Cardiac septum (tissue), 1 donor: ENCODE data around the gene S100A14. TPM values are rescaled to one million over a fixed set of nuclear protein-coding genes. Genes with fewer than 3 reads are reported as not detected.

Experiments used
- DNase-seq: peaks from one replicate; pipeline ENCODE4 v3.0.0-alpha.2; 2020; ENCODE audit warnings: low spot score
- intact Hi-C: fragments of 100-400 bp; cut with DNase I; formaldehyde crosslinking; loops from one replicate; pipeline ENCODE4 v1.14.0; 2022
- long read RNA-seq: library from polyadenylated mRNA; unstranded; transcript quantifications from one replicate; pipeline ENCODE4 v2.0.0, GENCODE V29; 2021
- total RNA-seq: library from RNA; stranded (reverse); fragmentation: NEBNext Ultra II Directional; extraction: Animal tissue kit (Norgen Biotek cat#: 25700); gene quantifications from one replicate; pipeline ENCODE4 v1.2.1, GENCODE V29; 2021
- donor health status: DM: no; HTN: no; CAD: no.

S100A14 gene
- 3.4 TPM for total RNA-seq
- long read RNA-seq, partial matches to known transcripts, result 0 of 1 reads
- long read RNA-seq, other reads (novel, unspliced or antisense), result 0 of 1 reads

- no peak for DNase-seq
- intact Hi-C loops, result loop anchor here (2.0 to 5.0 kb wide), 3 partner anchors 48 to 104 kb away; no protein-coding TSS in a partner anchor
These were observed at the start of gene S100A14 for GRCh38 chr1:153616144-153616916. Gene S100A14 (minus strand): TSS chr1:153616325. CDS start chr1:153615858, 467 bp downstream.

DNA sequence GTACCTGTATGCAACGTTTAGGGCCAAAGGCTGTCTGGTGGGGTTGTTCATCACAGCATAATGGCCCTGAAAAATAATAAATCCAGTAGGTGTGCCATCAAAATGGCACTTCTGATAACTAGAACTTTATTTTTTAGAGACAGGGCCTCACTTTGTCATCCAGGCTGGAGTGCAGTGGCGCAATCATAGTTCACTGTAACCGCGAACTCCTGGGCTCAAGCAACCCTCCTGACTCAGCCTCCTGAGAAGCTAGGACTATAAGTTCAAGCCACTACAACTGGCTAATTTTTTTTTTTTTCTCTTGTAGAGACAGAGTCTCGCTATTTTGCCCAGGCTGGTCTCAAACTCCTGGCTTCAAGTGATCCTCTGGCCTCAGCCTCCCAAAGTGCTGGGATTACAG lies 47.1 kb upstream of the S100A14 start:
- intact Hi-C loops, result no loop called here

GRCh38 chr1:153662269-153662668 lies 46.1 kb upstream of the S100A14 start:
- intact Hi-C loops, result no loop called here
- DNase-seq, result no peak

More for the DNA sequence above, 47.1 kb upstream of the S100A14 start:
- DNase-seq, result peak; percentile 44

DNA sequence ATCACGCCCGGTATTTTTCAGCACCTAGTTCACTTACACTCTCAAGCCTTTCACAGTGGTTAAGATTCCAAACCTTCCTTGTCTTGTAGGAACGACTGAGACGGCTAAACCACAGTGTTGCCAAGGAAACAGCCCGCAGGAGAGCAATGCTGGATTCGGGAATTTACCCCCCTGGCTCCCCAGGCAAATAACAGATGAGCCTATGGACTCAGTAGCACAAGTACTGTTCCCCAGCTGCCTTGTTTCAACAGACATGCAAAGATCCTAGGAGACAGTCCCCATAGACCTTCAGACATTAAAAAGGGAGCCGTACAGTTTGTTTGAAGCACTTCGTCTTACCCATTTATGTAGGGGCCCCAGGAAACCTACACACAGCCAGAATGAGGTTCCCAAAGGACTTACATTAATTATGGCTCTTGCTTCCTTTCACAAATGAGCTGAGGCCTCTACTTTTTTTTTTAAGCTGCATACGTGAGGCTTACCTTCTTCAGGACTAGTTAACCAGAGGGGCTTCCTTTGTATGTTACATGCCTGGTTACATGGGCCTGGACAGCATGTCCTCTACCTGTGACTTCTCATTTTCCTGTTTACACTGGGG lies 45.1 kb upstream of the S100A14 start:
- intact Hi-C loops, result no loop called here
- peak; percentile 24 for DNase-seq

DNA sequence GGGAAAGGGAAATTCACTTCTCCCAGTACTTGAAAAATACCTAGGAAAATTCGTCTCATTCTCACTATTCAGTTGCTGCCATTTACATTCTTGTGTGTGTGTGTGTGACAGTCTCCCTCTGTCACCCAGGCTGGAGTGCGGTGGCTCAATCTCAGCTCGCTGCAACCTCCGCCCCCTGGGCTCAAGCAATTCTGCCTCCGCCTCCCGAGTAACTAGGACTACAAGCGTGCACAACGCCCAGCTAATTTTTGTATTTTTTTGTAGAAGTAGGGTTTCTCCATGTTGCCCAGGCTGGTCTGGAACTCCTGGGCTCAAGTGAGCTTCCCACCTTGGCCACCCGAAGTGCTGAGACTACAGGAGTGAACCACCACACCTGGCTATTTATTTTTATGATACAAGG lies 43.5 kb upstream of the S100A14 start:
- DNase-seq, result peak; percentile 61
- intact Hi-C loops, result loop anchor here (2.0 kb wide), 1 partner anchor 25 kb away; the partner anchor contains the start of gene CHTOP

- intact Hi-C loops, result loop anchor here (2.0 kb wide), 1 partner anchor 24 kb away; the partner anchor contains the start of gene CHTOP
- DNase-seq, result peak; percentile 7
These were observed 43.0 kb upstream of the S100A14 start for GRCh38 chr1:153659175-153659534.

DNA sequence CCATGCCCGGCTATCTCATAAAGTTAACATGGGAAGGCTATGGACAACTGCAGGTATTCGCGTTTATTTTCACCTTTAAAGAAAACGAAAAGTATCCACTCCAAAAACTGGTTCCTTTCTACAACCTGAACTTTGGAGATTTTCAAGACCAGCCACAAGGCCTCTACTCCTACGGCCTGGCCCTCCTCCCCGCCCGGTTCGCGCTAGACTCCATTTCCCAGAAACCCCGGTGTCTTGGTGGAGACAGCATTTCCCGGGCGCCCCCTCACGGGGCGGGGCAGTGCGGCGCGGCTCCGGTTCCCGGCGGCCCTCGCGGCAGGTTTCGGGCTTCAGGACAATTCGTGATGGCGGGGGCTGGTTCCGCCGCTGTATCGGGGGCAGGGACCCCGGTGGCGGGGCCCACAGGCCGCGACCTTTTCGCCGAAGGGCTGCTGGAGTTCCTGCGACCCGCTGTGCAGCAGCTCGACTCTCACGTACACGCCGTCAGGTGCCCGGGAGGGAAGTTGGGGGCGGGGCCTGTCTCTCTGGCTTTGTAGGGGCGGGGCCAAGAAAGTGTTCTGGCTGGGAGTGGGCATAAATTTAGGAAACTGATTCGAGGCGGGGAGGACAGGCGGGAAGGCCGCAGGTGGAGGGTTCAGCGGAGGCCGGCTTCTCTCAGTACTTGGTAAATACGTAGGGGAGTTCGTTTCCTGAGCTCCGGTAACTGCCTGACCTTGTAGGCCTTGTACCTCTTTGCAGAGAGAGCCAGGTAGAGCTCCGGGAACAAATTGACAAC lies 42.5 kb upstream of the S100A14 start, which contains the start of gene SNAPIN:
Gene SNAPIN, plus strand, starts transcription at position 304 of the 775 bp plus-strand sequence. Its CDS starts 41 bp downstream, at position 345.
- intact Hi-C loops, result loop anchor here (2.0 kb wide), 1 partner anchor 24 kb away; the partner anchor contains the start of gene CHTOP

GRCh38 chr1:153655333-153655732 lies 39.2 kb upstream of the S100A14 start:
- intact Hi-C loops, result no loop called here
- peak; percentile 9 for DNase-seq

More for the DNA sequence above, 42.5 kb upstream of the S100A14 start, which contains the start of gene SNAPIN:
- peak; percentile 96 for DNase-seq

- no peak for DNase-seq
- intact Hi-C loops, result no loop called here
These were observed 36.8 kb upstream of the S100A14 start for GRCh38 chr1:153652805-153653500.

DNA sequence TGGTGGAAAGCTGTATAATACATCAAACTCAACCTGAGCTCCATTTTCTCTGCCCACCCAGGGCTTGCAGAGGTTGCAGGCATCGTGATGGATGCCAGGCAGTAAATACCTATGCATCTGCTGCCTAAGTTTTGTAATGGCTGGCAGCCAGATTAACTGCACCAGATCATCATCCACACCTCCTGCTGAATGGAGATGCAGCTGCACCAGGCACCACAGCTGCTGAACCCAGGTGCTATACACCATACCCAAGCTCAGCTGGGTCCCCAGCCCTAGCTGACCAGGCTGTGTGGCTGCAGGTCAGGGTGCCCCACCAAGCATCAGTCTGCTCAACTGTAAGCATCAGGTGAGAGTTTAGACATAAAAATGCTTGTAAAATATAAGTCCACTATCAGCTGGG lies 35.6 kb upstream of the S100A14 start:
- peak; percentile 27 for DNase-seq
- intact Hi-C loops, result no loop called here

GRCh38 chr1:153649863-153650235 lies 33.7 kb upstream of the S100A14 start:
- intact Hi-C loops, result no loop called here
- DNase-seq, result peak; percentile 76

DNA sequence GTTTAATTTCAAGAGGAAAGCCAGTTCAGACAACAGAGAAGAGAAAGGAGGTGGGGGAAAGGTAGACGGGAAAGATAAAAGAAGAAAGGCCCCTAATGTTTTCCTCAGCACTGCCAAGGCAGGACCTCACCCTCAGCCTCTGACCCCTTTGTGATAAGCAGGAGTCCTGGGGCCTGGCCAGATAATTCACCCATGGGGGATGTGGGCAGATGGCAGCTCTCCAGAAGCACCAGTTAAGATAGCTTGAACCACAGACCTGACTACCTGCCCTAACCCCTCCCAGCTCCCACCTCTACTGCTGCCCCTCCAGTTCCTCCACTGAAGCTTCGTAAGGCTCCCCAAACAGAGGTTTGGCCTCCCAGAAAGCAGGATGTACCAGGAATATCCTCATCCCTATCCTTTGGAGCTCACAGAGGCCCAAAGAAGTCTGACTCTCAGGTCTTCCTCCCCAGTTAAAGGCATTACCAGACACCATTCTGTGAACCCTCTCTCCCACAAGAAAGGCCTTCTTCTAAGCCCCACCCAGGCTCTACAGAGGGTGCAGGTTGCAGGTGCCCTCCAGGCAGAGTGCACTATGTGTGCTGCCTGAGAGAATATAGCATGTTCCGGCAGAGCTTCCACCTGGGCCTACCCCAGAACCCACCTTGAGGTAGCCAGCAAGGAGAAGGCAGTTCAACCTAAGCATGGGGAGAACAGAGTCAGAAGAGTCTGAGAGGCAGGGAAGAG lies 33.2 kb upstream of the S100A14 start:
- peak; percentile 71 for DNase-seq
- intact Hi-C loops, result no loop called here

DNA sequence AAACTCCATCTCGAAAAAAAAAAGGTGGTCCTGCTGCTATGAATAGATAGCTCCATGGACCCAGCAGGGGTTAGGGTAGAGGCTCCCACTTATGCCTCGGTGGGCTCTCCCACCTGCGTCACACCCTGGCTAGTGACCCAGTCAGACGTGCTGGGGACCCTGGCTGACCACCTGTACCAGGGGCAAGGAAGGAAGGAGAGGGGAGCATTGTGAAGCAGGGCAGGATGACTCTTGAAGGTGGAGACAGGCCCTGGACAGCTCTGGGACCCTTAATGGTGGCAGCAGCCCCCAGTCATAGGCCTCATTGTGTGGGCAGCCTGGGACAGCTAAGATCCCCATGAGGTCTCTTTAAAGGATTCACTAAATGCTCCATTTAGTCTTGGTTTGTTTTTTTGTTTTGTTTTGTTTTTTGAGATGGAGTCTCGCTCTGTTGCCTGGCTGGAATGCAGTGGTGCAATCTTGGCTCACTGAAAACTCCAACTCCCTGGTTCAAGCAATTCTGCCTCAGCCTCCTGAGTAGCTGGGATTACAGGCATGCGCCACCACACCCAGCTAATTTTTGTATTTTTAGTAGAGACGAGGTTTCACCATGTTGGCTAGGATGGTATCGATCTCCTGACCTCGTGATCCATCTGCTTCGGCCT lies 32.0 kb upstream of the S100A14 start:
- intact Hi-C loops, result no loop called here
- DNase-seq, result no peak

- DNase-seq, result no peak
- intact Hi-C loops, result no loop called here
These were observed 31.2 kb upstream of the S100A14 start for GRCh38 chr1:153647346-153647714.

- intact Hi-C loops, result no loop called here
- DNase-seq, result no peak
These were observed 30.7 kb upstream of the S100A14 start for GRCh38 chr1:153646672-153647345.

DNA sequence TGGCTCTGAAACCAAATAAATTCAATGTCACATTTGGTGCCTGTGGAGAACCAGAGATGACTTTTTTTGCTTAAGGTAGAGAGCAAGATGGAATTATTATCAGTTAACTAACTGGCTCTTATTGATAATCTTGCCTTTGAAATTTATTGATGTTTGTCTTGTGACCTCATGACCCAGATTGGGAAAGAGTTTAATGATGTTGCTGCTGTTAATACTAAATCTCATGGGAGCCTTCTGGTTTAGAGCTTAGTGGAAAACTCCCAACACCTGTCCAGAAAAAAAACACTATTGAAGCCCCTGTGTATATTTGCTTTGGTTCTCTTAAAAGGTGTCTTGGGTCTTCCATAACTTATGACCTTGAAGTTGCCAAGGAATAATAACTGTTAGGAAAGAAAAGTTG lies 27.7 kb upstream of the S100A14 start:
- no peak for DNase-seq
- intact Hi-C loops, result no loop called here

DNA sequence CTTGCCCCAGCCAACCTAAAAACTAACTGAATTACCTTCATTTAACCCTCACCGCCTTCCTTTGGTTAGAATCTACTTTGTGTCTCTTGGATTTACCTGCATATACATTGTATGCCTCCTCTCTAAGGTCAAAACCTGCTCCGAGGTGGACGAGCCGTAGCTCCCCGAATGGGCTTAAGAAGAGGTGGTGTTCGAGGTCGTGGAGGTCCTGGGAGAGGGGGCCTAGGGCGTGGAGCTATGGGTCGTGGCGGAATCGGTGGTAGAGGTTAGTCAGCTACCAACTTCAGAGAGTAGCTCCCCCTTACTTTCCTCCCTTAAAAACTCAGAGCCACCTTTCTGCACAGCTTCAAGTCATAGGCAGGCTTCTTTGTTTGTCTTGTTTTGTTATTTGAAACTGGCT lies 27.0 kb upstream of the S100A14 start:
- intact Hi-C loops, result no loop called here
- no peak for DNase-seq

GRCh38 chr1:153642161-153642560 lies 26.0 kb upstream of the S100A14 start:
- DNase-seq, result no peak
- intact Hi-C loops, result no loop called here
